HCEC 1CT (cell line): Measurements from ENCODE around the gene ADAMTS13.
"Not testable (repeated sequence)": the region's sequence is repeated elsewhere in the genome, so short reads cannot be mapped to it uniquely, and the experiment has no call there.

Source experiments
- DNase-seq: peaks from one replicate; pipeline ENCODE4 v3.0.0-alpha.2; 2017

The ADAMTS13 gene

GRCh38 chr9:133421615-133422542, at the start of gene ADAMTS13:
TSS of gene ADAMTS13 (plus strand) at chr9:133422367. CDS start at chr9:133422444, 77 bp downstream.
- DNase-seq: no peak

DNA sequence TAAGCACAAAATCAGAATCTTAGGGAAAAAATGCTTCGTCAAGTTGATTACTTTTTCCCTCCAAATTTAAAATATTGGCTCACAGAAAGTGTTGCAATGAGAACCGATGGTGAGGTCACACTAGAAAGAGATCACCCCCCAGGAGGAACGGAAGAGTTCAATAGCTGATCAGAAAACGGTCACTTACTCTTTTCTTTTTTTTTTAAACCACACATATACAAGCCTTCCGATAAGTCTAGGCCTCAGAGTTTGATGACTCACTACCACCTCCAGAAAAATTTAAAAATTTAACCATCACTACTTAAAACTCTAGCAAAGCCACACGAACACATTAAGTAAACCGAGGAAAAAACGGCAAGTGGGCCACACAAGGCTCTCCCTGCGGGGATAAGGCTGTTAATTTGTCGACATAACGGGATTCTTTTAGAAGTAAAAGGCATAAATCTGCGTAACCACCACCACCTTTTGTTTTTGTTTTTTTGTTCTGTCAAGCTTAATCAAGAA, 47.5 kb upstream of the ADAMTS13 start:
- peak; percentile 79 for DNase-seq

GRCh38 chr9:133375116-133375723, 46.9 kb upstream of the ADAMTS13 start:
- peak; percentile 48 for DNase-seq

DNA sequence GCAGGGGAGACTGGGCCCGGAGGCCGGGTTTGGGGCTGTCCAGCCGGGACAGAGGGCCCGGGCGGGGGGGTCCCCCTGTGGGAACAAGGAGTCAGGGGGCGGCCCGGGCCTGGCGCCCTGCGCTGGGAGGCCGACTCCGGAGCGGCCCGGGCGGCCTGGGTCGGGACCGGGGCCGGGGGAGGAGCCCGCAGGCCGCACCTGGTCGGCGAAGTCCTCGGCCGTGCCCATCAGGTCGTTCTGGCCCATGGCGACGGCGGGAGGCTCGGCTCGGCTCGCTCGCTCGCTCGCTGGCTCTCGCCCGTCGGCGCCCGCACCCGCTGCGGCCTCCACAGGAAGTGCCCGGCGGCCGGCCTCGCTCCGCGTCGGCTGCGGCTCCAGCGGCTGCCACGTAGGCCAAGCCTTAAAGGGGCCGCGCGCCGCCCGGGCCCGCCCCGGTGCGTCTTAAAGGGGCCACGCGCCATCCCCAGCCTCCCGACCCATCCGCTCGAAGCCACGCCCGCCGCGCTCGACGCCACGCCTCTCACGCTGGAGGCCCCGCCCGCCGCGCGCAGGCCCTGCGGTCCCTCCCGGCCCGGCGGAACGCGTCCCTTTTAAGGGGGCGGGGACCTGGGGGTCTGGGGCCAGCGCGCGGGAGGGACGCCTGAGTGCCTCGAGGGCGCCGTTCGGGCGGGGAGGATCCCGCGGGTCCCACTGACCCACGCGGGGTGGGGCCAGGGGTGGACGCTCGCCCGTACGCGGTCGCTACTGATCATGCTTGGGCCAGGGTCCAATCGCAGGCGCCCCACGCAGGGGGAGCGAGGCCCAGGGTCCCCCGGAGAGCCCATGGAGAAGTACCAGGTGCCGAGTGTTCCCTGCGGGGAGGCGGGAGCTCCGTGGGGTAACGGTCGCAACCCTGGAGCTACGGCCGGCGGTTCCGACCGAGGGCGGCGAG, 46.2 kb upstream of the ADAMTS13 start, which contains the start of the genes STKLD1 and SURF4:
TSS of gene STKLD1 (plus strand) at position 643 of the 931 bp plus-strand sequence. CDS start at position 751, 108 bp downstream.
TSS of gene SURF4 (minus strand) at position 337 of the 931 bp plus-strand sequence. CDS start at position 246, 91 bp downstream.
- DNase-seq: peak; percentile 96

GRCh38 chr9:133377280-133377679, 44.9 kb upstream of the ADAMTS13 start:
- DNase-seq: not testable (repeated sequence)

- peak; percentile 23 for DNase-seq
These were observed 44.4 kb upstream of the ADAMTS13 start for GRCh38 chr9:133377721-133378216.

DNA sequence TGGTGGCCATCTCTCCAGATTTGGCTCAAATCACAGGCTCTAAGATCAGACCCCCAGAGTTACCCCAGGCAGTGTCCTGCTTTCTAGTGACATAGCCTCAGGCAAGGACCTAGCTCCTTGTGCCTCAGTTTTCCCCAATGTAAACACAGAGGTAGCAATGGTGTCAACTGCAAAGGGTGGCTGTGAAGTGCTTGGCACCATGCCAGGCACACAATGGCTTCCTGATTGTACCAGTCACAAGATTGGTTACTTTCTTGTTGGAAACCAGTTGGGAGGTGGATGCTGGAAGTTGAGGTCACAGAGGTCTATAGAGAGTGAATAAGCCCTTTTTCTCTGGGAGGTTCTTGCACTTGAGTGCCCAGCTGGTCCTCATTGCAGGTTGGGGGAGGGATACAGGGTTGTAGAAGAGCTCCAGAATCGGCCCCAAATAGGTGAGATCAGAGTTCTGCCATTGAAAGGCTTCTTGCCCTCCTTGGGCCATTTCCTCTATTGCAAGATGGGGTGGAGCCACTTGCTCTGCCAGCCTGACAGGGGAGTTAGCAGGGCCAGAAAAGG, 43.7 kb upstream of the ADAMTS13 start:
- DNase-seq: no peak

- DNase-seq: no peak
These were observed 42.7 kb upstream of the ADAMTS13 start for GRCh38 chr9:133379153-133380086.

GRCh38 chr9:133380734-133381133, 41.4 kb upstream of the ADAMTS13 start:
- DNase-seq: no peak

GRCh38 chr9:133382507-133383141, 39.5 kb upstream of the ADAMTS13 start:
- DNase-seq: no peak

DNA sequence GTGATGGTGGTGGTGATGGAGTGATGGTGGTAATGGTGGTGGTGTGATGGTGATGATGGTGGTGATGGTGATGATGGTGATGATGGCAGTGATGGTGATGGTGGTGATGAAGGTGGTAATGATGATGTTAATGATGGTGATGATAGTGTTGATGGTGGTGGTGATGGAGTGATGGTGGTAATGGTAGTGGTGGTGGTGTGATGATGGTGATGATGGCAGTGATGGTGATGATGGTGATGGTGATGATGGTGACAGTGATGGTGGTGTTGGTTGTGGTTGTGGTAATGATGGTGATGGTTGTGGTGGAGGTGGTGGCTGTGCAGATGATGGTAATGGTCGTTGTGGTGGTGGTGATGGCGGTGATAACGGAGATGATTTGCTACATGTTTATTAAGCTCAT, 38.7 kb upstream of the ADAMTS13 start:
- DNase-seq: no peak

DNA sequence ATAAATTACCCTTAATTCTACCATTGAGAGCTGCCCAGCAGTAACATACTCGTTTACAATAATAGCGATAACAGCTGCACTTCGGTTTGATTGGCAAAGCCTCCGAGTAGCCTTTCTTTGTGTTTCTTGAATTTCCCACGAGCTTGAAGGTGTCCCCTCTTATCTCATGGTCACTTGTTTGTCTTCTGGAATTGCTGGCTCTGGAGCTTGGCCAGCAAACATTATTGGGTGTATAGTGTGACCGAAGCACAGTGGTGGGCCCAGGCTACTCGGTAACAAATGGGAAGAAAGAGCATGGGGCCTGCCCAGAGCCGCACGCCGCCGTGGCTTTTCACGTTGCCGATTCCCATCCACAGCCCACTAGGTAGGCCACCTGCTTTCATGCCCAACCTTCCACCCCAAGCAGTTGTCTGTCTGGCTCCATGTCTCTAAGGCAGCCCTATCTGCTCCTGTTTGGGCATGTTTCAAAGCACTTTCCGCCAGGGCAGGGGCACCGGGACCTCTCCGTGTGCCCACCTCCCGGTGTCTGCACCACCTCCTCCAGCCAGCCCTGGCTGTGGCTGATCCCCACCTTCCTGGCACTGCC, 37.3 kb upstream of the ADAMTS13 start:
- DNase-seq: no peak

DNA sequence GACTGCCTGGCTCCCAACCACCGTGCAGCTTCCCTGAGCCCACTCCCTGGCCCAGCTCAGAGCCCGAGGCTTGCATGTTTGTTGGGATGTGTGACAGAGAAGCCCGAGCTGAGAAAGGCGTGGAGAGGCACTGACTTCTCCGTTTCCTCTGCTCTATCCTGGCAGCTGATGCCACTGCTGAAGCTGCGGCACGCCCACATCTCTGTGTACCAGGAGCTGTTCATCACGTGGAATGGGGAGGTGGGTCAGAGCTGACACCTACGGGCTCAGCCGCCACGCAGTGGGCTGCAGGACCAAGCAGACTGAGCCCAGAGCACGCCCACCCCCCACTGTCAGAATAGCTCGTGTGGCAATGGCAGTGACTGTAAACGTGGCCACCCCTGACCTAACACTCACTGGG, 36.7 kb upstream of the ADAMTS13 start:
- DNase-seq: no peak

- no peak for DNase-seq
These were observed 35.8 kb upstream of the ADAMTS13 start for GRCh38 chr9:133386338-133386737.

- no peak for DNase-seq
These were observed 34.5 kb upstream of the ADAMTS13 start for GRCh38 chr9:133387680-133388079.

DNA sequence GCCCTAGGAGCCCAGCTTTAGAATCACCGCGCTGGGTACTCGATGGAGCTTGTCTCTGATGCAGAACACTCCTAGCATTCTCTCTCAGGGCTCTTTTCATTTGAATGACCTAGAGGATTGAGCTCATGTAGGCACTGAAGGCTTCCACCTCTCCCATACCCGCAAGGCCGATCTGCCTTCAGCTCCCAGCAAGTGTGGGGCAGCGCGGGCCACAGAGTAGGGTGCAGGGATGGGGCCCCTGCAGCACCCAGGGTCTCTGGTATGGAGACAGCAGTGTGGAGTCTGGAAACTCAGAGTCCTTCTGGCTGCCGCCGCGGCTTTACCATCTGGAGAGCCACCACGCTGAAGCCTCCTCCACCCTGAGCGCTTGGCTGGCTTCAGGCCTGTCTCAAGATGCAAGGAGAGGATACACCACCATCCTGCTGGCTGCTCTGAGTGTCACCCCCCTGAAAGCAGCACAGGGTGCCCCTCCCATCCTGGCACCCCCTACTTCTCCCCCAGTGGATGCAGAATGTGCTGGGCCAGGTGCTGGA, 33.1 kb upstream of the ADAMTS13 start:
- no peak for DNase-seq

GRCh38 chr9:133389562-133389961, 32.6 kb upstream of the ADAMTS13 start:
- no peak for DNase-seq

DNA sequence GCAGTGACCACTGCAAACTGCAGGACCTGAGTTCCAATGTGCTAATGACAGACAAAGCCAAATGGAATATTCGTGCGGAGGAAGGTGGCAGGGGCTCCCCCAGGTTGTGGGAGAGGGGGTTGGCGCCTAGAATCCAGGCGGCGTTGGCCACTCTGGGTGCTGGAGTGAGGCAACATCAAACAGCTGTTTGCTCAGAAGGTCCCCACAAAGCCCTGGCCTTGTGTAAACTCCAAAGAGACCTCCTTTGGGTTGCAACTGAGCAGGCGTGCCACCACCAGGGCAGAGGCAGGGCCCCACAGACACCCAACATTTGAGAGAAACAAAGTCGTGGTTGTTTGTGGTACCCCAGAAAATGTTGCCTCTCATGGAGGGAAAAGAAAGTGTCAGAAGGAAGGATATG, 31.5 kb upstream of the ADAMTS13 start:
- DNase-seq: no peak

DNA sequence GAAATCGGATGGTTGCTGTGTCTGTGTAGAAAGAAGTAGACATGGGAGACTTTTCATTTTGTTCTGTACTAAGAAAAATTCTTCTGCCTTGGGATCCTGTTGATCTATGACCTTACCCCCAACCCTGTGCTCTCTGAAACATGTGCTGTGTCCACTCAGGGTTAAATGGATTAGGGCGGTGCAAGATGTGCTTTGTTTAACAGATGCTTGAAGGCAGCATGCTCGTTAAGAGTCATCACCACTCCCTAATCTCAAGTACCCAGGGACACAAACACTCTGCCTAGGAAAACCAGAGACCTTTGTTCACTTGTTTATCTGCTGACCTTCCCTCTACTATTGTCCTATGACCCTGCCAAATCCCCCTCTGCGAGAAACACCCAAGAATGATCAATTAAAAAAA, 30.7 kb upstream of the ADAMTS13 start:
- DNase-seq: not testable (repeated sequence)

DNA sequence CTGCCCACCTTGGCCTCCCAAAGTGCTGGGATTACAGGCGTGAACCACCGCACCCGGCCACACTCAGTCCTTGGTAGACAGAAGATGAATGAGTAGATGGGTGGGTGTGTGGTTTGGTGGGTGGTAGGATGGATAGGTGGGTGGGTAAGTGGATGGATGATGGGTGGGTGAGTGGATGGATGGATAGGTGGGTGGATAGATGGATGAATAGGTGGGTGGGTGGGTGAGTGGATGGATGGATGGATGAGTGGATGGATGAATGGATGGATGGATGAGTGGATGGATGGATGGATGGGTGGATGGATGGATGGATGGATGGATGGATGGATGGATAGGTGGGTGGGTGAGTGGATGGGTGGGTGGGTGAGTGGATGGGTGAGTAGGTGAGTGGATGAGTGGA, 29.9 kb upstream of the ADAMTS13 start:
- not testable (repeated sequence) for DNase-seq
